ENCODE measurements around the gene PFKFB2. TPM values are rescaled to one million over a fixed set of nuclear protein-coding genes. Genes with fewer than 3 reads are reported as not detected.
A peak's percentile ranks its signal among the peaks of the same experiment; 100 is the strongest.

Gene PFKFB2
- total RNA-seq, 1 donor from 2014 or later = 10.7 TPM

DNA sequence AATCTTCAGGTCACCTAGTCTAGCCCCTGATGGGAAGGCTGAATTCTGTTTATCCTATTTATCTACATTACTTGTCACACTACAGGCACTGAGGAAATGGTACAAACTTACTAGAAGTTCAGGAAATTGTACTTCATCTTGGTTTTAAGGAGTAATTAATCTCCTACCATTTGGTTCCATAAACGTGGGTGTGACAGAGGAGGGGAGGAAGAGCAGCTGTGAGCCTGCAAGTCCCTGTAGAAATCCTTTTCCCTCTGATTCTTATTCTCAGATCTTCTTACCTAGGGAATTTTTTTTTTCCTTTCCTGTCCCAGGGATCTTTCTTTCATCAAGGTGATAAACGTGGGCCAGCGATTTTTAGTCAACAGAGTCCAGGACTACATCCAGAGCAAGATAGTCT, 14.1 kb downstream of the PFKFB2 start:
- no peak for DNase-seq (ENCODE audit: low read depth)

DNA sequence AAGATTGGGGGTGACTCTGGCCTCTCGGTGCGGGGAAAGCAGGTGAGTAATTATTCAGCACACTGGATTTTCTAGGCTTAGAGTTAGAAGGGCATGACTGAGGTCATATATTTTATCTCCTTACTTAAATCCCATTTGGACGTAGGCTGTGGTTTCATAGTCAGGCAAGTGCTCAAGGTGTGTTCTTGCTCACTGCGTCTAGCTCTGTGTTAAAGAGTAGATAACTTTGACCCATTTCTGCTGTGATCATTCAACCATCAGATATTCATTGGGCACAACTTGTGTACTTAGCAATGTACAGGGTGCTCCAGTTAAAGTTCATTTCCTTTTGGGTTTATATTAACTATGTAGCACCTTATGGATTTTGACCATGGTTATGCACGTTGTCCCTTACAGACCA, 14.6 kb downstream of the PFKFB2 start:
- DNase-seq (ENCODE audit: low read depth) = peak; percentile 31

DNA sequence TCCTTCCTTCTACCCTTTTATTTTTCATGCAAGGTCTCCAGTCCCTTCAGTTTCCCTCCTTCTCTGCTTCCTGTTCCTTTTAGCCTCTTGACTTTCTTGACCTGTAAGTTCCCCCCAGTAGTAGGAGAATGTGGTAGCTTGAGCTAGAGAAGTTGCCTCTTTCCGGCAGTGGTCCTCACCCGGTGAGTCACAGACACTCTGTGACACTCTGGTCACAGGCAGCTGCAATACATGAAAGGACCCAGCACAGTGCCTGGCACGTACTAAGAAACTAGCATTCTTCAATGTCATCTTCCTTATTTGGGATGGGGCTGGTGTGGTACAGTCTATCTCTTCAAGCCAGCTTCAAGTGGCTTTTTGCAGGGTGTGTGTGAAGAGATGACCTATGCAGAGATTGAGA, 16.0 kb downstream of the PFKFB2 start:
- DNase-seq (ENCODE audit: low read depth) = no peak

DNA sequence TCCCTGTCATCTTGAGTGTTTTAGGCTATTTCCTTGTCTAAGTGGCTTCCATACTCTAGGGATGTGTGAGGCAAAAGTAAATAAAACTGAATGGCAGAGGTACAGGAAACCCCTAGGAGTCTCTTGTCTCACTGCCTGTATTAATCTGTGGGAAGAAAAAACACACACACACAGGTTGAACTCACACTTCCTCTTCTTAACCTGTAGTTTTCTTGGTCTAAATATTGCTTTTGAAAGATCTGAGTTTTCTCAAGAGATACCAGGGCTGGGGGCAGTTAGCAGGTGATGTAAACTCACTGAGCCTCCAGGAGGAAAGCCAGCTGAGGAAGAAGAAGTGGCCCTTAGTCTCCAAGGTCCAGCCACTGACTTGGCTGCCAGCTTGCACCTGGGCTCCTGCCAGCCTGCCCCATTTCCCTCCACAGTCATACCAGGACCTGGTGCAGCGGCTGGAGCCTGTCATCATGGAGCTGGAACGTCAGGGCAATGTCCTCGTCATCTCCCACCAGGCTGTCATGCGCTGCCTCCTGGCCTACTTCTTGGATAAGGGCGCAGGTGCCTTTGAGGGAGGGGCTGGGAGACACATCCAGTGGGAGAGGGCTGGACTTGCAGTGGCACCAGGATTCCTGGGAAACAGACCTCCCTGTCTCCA, 16.9 kb downstream of the PFKFB2 start:
- no peak for DNase-seq (ENCODE audit: low read depth)

DNA sequence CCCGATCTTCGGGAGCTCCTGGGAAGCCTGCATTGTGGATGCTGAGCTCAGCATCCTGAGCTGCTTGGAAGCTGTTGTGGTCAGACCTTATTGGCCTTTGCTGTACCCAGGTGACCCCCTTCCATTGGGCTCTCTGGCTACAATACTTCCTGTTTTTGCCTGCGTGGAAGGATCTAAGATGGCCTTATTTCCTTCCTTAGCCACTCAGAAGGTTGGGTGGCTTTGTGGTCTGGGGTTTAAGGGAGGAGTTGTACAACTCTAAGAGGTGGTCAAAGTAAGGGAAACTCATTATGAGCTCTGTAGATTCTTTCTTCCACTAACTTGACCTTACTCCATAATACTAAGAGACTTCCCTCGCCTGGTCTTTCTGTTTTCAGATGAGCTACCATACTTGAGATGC, 17.7 kb downstream of the PFKFB2 start:
- no peak for DNase-seq (ENCODE audit: low read depth)

DNA sequence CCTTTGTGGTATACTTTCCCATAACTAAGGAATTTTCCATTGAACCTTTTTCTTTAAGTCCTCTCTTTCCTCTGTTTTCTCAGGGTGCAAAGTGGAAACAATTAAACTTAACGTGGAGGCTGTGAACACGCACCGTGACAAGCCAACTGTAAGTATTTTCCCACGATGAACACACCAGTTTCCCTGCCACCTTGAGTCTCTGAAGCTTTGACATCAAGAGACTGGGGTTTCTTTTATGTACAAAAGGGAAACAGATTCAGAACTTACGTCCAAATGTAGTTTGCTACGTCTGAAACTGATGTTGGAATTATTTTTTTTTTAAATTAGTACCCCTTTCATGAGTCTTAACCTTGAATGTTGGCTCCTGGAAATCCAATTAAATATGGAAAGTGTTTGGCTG, 18.4 kb downstream of the PFKFB2 start:
- no peak for DNase-seq (ENCODE audit: low read depth)

DNA sequence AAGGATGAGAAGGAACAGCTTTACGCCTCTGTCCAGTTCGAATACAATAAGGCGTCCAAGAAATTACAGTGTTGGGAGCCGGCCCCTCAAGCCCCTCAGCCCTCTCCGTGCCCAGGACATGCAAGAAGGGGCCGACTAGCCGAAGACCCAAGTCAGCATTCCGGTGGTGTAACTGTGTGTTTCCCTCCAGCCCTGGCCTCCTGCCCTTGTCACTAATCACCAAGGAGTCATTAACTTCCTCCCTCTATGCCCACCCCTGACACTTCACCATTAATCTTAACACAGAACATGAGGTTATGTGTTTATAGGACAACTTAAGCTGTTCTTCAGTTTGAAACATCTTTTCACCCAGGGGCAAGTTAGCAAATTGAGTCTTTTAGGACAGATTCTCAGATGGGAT, 19.2 kb downstream of the PFKFB2 start:
- DNase-seq (ENCODE audit: low read depth) = no peak

DNA sequence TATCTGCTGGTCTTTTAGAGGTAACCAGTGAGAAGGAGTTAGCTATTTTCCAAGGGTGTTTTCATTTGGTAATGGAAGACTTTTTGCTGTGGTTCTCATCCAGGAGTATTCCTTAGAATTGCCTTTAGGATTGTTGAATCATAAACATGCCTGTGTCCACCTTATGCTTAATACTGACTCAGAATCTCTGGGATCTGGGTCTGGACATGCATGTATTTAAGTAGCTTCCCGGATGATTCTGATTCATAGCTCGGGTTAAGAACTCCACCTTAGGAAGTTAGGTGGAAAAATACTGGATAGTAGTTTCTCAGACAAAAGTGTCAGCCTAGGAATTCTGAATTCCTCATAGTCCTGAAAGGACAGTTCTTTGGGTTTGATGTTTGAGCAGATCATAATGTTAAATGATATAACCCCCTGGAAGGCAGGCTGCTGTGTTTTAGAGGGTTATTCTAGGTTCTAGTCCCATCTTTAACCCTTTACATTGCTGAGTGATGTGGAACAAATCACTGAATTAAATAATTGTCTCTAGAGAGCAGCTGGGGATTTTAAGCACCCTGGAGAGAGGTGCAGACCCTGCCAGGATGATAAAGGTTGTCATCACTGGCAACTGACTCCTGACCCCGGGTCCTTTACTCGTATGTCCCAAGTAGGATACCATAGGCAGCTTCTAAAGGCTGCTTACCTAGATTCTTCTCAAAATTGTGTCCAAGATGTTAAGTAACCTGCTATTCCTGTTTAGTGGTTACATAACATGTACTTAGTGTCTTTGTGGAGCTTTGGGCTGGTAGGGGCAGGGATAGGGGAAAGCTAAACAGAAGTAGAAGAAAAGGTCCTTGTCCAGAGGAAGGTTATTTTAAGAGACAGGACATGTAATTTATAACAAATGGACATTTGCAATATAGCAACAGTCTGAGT, 21.1 kb downstream of the PFKFB2 start:
- DNase-seq (ENCODE audit: low read depth) = peak; percentile 66

DNA sequence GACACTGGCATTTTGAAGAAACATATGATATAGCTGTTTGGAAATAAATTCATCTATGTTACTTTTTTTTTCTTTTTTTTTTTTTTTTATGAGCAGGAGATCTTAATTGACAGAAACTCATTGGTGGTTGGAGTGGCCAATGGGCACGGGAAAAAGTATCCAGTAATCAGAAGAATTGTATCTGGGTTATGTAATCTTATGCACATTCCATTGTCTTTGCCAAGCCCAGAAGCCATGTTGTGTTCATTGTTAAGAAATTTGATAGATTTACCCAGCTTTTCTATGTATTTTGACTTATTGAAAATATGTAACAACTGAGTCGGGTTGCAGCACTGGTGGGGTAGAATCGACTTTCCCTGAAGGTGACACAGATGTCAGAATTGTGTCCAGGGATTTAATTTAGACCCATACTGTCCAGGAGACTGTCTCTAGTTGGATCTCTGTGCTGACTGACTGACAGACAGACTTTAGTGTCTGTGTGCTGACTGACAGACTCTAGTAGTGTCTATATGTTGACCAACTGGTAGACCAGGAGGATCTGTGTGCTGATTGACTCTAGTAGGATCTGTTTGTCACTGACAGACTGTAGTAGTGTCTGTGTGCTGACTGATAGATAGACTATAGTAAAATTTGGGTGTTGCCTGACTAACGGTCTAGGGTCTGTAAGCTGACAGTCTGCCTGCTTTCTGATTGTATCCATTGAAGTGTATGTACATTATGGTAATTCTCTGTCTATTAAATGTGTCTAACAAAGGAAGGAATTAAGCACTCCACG, 23.3 kb downstream of the PFKFB2 start:
- no peak for DNase-seq (ENCODE audit: low read depth)

DNA sequence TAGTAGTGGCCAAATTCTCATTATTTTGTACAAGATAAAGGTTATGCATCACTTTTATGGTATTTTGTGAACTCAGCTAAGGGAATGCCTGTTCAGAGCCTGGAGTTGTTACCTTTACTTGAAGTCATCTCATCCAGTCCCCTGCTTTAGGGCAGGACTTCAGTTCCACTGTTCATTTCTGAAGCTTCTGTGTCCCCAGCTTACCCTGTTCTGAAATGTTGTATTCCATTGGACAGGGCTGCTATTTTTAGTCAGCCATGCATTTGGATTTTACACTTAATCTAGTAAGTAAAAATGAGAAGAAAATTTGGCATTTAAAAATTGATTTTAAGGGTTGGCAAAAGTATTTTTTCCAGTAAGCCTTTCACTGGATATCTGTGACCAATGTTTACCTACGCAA, 23.9 kb downstream of the PFKFB2 start:
- no peak for DNase-seq (ENCODE audit: low read depth)

DNA sequence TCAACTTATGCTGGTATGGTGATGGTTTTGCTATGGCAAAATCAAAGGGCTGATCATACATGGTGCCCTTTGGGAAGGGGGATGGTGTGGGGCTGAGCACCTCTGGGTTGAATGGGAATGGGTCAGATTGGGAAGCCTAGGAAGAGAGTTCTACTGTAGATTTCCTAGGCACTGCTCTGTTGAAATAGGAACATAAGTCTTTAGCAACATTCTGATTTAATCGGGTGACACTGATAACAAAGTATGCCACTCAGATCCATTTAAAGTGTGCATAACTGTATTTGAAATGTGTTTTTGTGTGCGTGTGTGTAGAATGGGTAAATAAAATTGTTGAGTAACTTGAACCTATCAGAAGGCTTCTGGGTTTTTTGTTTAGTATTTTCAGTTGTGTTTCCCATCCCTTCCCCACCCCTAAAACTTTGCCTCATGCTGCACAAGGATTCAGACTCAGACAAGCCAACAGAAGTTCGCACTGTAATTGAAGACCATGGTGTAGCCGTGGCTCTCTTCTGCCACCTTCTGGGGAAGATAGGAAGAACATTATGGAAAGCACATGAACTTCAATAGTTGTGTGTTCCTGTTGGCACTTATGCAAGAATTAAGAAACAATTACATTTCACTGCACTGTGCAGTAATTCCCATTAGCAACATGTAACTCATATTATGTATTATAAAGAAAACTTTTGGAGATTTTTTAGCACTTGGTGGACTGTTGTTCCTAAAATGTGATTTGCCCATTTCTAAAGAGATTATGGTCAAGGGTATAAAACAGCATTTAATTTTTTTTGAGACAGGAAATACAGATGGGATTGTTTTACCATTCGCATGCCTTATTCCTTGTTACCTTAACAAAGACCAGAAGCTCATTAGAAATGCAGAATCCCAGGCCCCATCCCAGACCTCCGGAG, 24.6 kb downstream of the PFKFB2 start:
- DNase-seq (ENCODE audit: low read depth) = peak; percentile 80

DNA sequence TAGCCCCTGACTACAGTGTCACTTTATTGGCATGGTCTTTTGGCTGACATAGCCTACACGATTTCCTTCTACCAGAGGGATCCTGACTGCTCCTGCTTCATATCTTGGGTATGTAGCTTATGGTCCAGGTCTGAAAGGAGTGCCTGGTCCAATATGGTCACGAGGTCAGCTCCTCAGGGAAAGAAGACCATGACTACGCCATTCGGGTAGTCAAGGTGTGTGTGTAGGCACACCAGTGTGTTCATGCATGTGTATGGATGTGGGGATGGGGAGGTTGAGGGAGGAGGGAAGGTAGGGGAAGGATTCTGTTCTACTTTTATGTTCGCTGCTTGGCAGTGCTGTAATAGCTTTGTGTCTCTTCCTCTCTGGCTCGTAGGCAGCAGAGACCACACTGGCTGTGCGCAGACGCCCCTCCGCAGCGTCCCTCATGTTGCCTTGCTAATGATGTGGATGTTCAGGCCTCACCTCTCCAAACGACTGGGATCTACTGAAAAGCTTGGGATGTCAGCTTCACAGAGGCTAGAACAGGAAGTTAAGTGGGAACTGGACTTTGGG, 25.6 kb downstream of the PFKFB2 start:
- no peak for DNase-seq (ENCODE audit: low read depth)

DNA sequence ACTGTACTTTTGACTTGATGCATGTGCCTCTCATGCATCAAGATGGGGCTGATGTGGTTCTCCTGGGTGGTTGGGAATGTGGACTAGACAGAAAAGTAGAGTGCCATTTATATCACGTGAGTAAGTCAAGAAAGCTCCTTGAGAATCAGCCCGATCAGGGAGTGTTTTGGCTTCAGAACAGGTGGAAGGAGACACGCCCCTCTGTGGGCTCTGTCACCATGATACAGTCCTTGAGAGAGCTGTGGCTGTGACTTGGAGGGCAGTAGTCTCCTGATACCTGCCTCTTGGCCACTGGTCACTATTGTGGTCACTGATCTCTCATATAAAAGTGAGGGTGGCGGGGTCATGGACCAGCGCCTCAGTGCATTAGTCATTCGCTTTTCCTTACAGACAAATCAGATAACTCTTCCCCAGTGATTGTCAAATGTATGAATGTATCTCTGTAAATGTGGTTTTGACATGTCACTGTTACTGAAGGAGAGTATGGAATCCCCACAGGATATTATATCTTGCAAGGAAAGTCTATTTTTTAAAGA, 26.7 kb downstream of the PFKFB2 start:
- no peak for DNase-seq (ENCODE audit: low read depth)

DNA sequence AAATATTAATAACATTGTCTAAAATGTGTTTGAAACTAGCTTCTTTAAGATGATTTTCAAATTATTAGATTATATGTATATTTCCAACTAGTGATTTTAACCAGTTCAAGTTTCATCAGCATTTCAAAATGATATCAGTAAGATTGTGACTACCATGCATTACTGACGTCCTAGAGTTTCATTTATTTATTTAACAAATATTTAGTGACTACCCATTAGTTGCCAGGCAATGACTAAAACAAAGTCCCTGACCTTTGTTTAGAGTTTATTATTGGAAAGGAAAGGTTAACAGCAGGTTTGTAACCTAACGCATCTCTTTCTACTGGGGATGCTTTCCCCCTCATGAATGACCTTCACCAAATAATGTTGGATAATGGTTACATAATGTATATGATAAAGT, 28.0 kb downstream of the PFKFB2 start:
- no peak for DNase-seq (ENCODE audit: low read depth)

DNA sequence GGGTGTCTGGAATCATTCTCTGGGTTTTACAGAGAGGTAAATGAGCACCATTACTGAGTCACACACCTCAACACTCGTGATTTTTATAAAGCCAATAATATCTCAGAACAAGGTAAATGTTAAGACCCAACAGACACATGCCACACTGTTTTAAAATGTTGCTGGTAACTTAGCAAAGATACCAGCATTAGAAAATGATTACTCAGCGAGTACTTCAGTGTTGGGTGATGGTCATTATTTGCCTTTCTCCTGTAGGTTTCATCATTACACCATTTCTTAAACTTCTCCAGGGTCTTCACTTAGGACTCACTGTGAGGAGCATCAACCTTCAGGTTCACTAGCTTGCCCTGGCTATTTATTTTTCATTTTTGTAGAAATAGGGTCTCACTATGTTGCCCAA, 28.7 kb downstream of the PFKFB2 start:
- DNase-seq (ENCODE audit: low read depth) = no peak

DNA sequence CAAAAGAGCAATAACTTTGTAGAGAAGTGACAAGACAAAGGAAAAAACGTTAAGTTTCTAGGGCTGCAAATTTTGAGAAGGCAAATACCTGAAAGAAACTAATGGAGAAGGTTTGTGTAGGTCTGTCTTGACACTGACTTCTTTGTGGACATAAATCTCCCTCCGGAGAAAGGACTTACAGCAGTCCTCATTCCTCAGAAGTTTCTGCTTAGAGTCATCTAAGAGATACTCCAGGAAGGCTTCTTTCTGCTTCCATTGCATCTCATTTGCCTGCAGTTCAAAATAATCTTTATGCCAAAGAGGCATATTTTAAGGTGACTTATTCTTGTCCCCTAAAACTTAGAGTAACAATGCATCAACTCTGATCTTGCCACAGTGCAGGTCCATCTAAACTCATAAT, 31.2 kb downstream of the PFKFB2 start:
- DNase-seq (ENCODE audit: low read depth) = no peak

DNA sequence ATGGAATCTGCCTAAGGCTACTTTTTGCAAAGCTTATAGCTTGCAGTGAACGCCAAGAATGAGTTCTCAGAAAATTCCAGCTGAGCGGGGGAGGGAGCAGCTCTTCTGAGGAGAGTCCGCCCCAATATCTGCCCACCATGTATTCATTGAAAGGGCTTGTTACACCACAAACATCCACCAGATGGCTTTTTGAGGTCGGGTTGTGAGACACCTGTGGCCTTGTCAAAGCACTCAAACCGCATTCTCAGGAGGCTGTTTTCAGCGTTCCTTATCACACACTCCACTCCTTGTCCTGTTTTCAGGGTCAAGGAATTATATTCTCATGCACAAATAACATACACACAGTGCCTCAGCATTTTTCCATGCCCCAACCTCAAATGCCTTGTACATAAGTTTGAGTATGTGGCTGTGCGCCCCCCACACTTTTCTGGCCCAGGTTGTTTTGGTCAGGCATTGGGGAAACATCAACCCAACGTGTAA, 31.7 kb downstream of the PFKFB2 start:
- DNase-seq (ENCODE audit: low read depth) = peak; percentile 68

DNA sequence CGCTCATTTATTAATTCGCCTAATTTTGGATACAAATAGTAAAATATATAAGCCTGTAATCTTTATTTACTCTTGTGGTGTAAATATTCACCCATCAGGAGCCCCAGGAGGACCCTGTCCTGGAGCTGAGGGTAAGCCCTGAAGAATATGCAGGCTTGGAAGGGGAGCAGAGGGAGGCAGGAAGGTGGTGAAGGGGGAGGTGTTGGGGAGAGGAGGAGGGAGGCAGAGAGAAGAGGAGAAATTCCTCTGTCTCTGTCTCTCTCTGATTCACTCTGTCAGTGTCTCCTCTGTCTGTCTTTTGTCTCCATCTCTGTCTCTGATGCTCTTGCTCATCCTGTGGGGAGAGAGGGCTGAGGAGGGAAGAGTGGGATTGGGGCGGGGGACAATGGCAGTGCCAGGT, 32.8 kb downstream of the PFKFB2 start:
- no peak for DNase-seq (ENCODE audit: low read depth)

DNA sequence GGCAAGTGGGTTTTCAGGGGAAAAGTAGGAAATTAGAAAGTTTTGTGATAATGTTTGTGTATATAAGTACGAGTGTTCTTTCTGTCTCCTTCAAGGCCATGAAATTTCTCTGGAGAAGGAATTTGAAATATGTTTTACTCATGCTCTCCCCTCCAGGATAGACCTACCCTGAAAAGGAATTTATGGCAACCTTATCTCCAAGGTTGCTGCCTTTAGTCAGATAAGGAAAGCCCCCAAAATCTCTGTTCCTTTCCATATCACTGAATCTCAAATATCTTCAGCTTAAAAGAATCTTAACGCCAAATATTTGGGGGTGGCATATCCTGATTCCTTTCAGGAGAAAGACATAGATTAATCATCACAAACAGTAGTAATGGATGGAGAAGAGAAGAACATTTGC, 35.1 kb downstream of the PFKFB2 start:
- no peak for DNase-seq (ENCODE audit: low read depth)

DNA sequence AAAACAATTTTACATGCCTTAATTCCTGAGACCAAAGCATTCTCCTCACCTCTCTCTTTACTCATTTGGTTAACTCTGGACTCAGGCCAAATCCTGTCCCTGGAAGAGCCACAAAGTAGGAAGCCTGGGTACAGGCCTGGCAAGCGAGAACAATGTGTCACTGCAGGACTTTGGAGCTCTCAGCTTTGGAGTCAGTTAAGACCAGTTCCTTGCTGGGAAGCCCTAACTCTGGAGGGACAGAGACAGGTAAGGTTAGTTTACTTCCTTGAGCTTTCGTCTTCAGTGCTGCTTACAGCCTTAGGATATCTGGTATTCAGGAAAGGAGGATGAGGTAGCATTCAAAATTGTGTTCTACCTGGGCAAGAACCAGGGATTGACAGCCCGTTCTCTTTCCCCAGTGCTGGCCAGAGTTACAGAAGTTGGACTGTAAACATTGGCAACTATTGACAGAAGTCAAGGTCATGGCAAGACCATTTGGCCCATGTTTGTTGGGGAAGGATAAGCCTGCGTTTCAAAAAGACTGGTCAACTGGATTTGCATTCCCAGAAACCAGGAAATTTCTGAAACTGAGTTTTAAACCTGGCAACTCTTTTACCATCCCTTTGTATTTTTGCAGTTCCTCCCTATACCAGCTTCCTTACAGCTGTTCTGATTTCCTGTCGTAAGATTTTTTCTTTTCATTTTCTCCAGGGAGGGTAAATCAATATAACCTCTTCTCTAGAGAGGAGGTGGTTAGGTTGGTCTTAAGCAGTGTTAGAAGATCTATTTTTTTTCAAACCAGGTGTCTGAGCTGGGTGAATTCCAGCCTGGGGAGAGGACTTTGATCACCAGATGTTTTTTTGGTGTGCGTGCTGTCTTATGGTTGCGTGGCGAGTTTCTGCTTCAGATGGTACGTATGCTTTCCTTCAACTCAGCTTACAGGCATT, 35.9 kb downstream of the PFKFB2 start, which contains the start of gene C4BPB:
Gene C4BPB (plus strand): TSS at position 160 of the 926 bp plus-strand sequence. CDS start 672 bp downstream, at position 832.
- DNase-seq (ENCODE audit: low read depth) = peak; percentile 47
